Breast epithelium (tissue), 4 donors: ENCODE results near the gene HABP4. TPM values are rescaled to one million over a fixed set of nuclear protein-coding genes. Genes with fewer than 3 reads are reported as not detected.

Experiments
- DNase-seq, 2 donors: peaks; one replicate each; pipeline ENCODE4 v3.0.0-alpha.2; 2019; ENCODE audit warnings: low spot score in 2 of 2
- H3K27ac ChIP-seq, 2 donors: fragments of 200-600 bp; sonication (generic) in 1 of 2; one replicate each; pipeline ENCODE4 v1.5.1; 2016 to 2019; ENCODE audit warnings: mild to moderate bottlenecking in 1 of 2
- H3K27me3 ChIP-seq, 2 donors: fragments of 200-600 bp; sonication (generic) in 1 of 2; one replicate each; pipeline versions ENCODE4 v1.5.1 to v1.6.0; 2017 to 2019; ENCODE audit warnings: control low read depth in 1 of 2, mild to moderate bottlenecking in 1 of 2
- H3K36me3 ChIP-seq: fragments of 200-600 bp; one replicate; pipeline ENCODE4 v1.5.1; 2019
- H3K4me1 ChIP-seq, 2 donors: fragments of 200-600 bp; sonication (generic); one replicate each; pipeline ENCODE4 v1.5.1; 2016 to 2019; ENCODE audit warnings: control low read depth in 1 of 2
- H3K4me3 ChIP-seq, 3 donors: fragments of 200-600 bp; sonication (generic); 1 replicate in 2 of 3; 2 replicates in 1 of 3; pipeline ENCODE4 v1.5.1; 2016 to 2019; ENCODE audit warnings: mild to moderate bottlenecking in 3 of 3, moderate library complexity in 2 of 3
- H3K9me3 ChIP-seq, 2 donors: fragments of 200-600 bp; sonication (generic) in 1 of 2; one replicate each; pipeline ENCODE4 v1.5.1; 2016 to 2019; ENCODE audit warnings: control low read depth in 1 of 2
- POLR2A ChIP-seq: fragments of 450-650 bp; IDR thresholded peaks from one replicate; pipeline ENCODE4 v1.6.1; 2016; ENCODE audit warnings: antibody characterized with exemption, mild to moderate bottlenecking, moderate library complexity
- POLR2AphosphoS5 ChIP-seq, 3 donors: sonication (generic); formaldehyde crosslinking; IDR thresholded peaks; one replicate each; pipeline ENCODE4 v1.6.1; 2017; ENCODE audit warnings: antibody characterized with exemption in 3 of 3
- intact Hi-C: fragments of 100-400 bp; cut with DNase I; formaldehyde crosslinking; loops from one replicate; pipeline ENCODE4 v1.15.1; 2023; ENCODE audit warnings: low total_unique reads
- total RNA-seq, 3 donors: library from RNA; depleted of rRNA; stranded (reverse); fragments of >200 nt; gene quantifications; one replicate each; pipeline ENCODE4 v1.1.0, GENCODE V29; 2016
- TF ChIP-seq, protein P1 (sequence below), 3 donors: fragments of 450-650 bp; IDR thresholded peaks; one replicate each; pipeline ENCODE4 v1.5.1; 2016 to 2017; ENCODE audit warnings: antibody characterized with exemption in 3 of 3, mild to moderate bottlenecking in 3 of 3, moderate library complexity in 3 of 3

Gene HABP4
- total RNA-seq, 3 donors from 2014 or later: 9.7 to 26.6 (median 22.3) TPM

DNA sequence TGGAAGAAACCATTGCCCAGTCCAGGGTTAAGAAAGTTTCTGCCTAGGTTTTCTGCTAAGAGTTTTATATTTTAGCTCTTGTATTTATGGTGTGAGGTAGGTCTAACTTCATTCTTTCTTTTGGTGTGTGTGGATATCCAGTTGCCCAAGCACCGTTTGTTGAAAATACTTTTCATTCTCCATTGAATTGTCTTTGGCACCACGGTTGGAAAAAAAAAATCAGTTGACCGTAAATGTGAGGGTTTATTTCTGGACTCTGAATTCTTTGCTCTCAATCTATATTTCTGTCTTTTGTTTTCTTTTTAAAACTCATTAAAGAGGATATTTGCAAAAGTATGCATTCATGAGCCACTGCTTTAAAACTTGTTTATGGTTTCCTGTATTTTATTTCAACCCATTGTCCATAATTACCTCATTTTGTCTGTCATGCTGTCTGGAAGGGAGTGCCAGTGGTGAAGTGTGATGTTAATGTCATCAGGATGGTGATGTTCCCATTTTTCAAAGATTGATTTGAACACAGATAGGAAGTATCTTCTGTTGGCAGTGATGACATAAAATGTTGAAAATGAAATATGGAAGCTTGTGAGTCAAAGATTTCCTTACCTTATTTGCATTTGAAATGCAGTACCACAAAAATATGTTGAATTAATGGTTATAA, 33.9 kb downstream of the HABP4 start:
- no peaks in the 10 kb centered on the region for H3K36me3 ChIP-seq
- no peak overlapping the region for H3K4me3 ChIP-seq
- H3K4me1 ChIP-seq: peaks cover 5 to 7% of the 10 kb centered on the region in 2 donors
- intact Hi-C loops: no loop called here
- no peak overlapping the region for H3K27ac ChIP-seq
- no peak for DNase-seq
- H3K27me3 ChIP-seq: no peaks in the 10 kb centered on the region
- no peaks in the 10 kb centered on the region for H3K9me3 ChIP-seq
- TF ChIP-seq, protein P1, sequence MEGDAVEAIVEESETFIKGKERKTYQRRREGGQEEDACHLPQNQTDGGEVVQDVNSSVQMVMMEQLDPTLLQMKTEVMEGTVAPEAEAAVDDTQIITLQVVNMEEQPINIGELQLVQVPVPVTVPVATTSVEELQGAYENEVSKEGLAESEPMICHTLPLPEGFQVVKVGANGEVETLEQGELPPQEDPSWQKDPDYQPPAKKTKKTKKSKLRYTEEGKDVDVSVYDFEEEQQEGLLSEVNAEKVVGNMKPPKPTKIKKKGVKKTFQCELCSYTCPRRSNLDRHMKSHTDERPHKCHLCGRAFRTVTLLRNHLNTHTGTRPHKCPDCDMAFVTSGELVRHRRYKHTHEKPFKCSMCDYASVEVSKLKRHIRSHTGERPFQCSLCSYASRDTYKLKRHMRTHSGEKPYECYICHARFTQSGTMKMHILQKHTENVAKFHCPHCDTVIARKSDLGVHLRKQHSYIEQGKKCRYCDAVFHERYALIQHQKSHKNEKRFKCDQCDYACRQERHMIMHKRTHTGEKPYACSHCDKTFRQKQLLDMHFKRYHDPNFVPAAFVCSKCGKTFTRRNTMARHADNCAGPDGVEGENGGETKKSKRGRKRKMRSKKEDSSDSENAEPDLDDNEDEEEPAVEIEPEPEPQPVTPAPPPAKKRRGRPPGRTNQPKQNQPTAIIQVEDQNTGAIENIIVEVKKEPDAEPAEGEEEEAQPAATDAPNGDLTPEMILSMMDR (IDR thresholded peaks at IDR 0.05): no peak

DNA sequence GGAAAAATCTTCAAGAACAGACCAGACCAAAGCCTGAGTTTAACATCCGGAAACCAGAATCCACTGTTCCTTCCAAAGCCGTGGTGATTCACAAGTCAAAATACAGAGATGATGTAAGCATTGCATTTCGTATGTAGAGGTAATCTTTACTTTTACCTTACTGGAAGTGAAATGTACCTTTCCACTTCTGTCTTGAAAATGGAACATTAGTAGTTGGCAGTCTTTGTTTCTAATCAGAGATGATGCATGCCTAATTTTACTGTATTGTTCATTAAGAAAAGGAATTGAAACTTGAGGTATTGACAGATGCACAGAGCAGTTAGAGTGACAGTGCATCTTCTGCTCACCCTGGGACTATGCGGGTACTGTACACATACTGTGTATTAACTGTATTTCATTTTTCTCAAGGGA, 34.6 kb downstream of the HABP4 start:
- Histone ChIP-seq H3K4me3 (no peak overlapping the region), H3K27me3 (no peaks in the 10 kb centered on the region), H3K36me3 (no peaks in the 10 kb centered on the region), H3K4me1 (peaks cover 5 to 7% of the 10 kb centered on the region in 2 donors), H3K27ac (no peak overlapping the region), H3K9me3 (no peaks in the 10 kb centered on the region)
- intact Hi-C loops: no loop called here
- DNase-seq: no peak
- TF ChIP-seq, protein P1 (IDR thresholded peaks at IDR 0.05): no peak

DNA sequence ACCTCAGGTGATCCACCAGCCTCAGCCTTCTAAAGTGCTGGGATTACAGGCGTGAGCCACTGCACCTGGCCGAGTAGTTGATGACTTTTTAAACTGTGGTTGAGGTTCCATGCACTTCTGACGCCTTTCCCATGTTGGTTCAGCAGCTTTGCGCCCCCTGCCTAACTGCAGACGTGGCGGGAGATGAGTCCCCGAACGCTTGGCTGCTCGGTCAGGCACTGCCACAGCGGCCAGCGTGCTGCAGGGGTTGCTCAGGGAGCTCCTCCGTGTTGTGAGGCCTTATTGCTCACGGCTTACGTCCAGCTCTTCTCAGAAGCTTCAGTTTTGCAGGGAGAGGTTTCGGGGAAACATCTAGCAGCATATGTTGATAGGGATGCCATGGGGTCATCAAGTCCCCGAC, 35.3 kb downstream of the HABP4 start:
- DNase-seq: no peak
- Histone ChIP-seq H3K27me3 (no peaks in the 10 kb centered on the region), H3K9me3 (no peaks in the 10 kb centered on the region), H3K4me1 (peaks cover 5 to 7% of the 10 kb centered on the region in 2 donors), H3K36me3 (no peaks in the 10 kb centered on the region), H3K4me3 (no peak overlapping the region), H3K27ac (peak overlapping the region; percentile 57 to 83)
- intact Hi-C loops: no loop called here
- no peak for TF ChIP-seq POLR2A
- TF ChIP-seq, protein P1 (IDR thresholded peaks at IDR 0.05): no peak
- TF ChIP-seq POLR2AphosphoS5 (IDR thresholded peaks at IDR 0.05): no peak

DNA sequence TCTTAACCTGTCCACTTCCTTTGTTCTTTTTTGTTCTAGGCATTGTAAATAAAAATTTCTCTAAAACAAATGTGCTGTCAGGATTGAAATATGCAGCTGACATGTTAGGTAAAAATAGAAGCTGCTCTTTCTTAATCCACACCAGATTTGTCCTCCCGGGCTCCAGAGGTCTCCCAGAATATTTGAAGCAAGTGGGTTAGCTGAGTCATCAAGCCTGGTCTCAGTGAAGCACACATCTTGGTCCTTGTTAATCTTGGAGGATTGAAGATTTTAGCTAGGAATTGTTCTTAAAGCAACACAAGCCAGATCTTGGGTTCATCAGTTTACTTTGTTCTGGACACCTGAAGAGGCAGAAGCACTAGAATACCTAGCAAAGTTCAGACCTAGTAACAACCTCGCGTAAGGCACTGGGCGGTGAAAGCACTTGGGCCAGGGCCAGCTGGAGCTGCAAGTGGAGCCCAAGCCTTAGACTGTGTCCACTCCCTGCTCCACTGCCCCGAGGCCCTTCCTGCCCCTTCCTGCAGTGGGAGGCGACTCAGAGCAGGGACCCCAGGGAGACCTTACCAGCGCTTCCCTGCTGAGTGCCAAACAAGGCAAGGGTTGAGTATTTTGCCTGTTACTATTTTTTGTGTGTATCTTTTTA, 36.5 kb downstream of the HABP4 start:
- no peak for TF ChIP-seq POLR2AphosphoS5 (IDR thresholded peaks at IDR 0.05)
- TF ChIP-seq, protein P1 (IDR thresholded peaks at IDR 0.05): no peak
- TF ChIP-seq POLR2A: no peak
- Histone ChIP-seq H3K4me1 (peaks cover 5 to 7% of the 10 kb centered on the region in 2 donors), H3K27me3 (no peaks in the 10 kb centered on the region), H3K9me3 (no peaks in the 10 kb centered on the region), H3K36me3 (no peaks in the 10 kb centered on the region), H3K27ac (peak overlapping the region; percentile 57 to 83), H3K4me3 (peak overlapping the region in 1 of 3 donors; percentile 19)
- intact Hi-C loops: no loop called here
- no peak for DNase-seq

DNA sequence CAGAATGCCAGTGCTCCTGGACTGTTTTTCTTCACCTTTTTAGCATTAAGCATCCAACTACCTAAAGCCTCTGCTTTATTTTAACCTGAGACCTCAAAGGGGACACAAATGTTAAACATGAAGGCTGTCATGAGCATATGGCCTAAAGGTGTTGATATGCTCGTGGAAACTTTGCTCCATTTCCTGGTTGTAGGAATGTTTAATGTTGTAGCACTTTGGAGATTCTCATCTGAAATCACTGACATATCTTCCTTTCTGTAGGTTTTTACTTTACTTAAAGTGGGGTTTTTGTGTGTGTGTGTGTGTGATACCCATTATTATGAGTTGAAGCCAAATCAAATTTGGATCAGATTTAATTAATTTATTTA, 37.0 kb downstream of the HABP4 start:
- Histone ChIP-seq H3K9me3 (no peaks in the 10 kb centered on the region), H3K27ac (peak overlapping the region; percentile 57 to 83), H3K36me3 (no peaks in the 10 kb centered on the region), H3K4me1 (peaks cover 5 to 7% of the 10 kb centered on the region in 2 donors), H3K27me3 (no peaks in the 10 kb centered on the region), H3K4me3 (no peak overlapping the region)
- intact Hi-C loops: no loop called here
- no peak for DNase-seq
- TF ChIP-seq, protein P1 (IDR thresholded peaks at IDR 0.05): no peak
- TF ChIP-seq POLR2A: no peak
- TF ChIP-seq POLR2AphosphoS5 (IDR thresholded peaks at IDR 0.05): no peak
